HT-29 (cell line): ENCODE results near the gene PHLDB2. TPM values are rescaled to one million over a fixed set of nuclear protein-coding genes. Genes with fewer than 3 reads are reported as not detected.
A peak's percentile ranks its signal among the peaks of the same experiment; 100 is the strongest.

Source experiments
- DNase-seq: peaks from one replicate; pipeline ENCODE4 v3.0.0-alpha.2; 2015; ENCODE audit warnings: low spot score
- total RNA-seq: library from RNA; depleted of rRNA; stranded (reverse); fragments of >200 nt; shearing (Covaris generic); gene quantifications from 2 replicates; pipeline ENCODE4 v1.2.3, GENCODE V29; 2014

Gene PHLDB2
- total RNA-seq, 1 experiment from 2014 or later: not detected

DNA sequence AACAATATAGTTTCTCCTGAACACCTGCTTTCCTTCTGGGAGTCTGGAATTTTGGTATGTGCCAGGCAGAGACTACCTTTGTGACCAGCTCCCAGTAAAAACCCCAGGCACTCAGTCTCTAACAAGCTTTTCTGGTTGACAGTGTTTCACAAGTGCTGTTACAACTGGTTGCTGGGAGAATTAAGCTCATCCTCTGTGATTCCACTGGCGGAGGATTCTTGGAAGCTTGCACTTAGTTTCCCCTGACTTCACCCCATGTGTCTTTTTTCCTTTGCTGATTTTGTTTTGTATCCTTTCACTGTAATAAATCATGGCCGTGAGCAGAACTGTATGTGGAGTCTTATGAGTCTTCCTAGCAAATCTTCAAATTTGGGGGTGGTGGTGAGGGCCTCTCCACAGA, 134.0 kb downstream of the PHLDB2 start:
- no peak for DNase-seq

- peak; percentile 36 for DNase-seq
Measured at GRCh38 chr3:111998636-111999483, 139.8 kb downstream of the PHLDB2 start, which contains the start of gene TAGLN3. Gene TAGLN3, plus strand, starts transcription at chr3:111998922. Its CDS starts 501 bp downstream, at chr3:111999423.

DNA sequence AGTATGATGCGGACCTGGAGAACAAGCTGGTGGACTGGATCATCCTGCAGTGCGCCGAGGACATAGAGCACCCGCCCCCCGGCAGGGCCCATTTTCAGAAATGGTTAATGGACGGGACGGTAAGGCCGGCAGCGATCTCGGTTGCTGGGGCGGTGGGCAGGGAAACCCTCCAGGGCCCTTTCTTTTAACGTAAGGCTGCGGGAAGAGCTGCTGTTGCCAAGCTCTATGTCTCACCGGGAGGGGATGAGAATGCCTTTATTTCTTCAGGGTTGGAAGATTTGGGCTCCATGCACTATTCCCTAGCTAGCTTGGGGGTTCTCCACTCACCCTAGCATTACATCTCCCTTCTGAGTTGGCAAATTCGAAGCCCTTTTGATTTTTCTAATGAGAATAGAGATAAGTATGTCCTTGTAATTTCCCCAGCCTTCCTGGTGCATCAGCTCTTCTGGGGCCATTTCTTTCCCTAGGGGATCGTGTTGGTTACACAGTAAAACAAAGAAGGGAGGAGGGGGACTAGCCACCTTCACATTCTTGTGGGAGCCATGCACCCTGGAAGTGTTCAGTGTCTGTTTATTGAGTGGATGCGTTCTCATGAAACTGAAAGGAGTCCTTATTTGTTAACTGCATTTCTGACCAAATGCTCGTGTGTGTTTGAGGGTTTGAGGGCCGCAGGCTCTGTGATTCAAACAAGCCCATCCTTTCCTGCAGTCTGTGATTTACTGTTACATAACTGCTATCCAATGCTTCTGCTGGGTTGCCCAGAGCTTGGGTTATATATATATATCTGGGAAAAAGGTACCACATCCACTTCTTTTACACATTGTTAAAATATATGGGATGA, 140.6 kb downstream of the PHLDB2 start:
- DNase-seq: no peak

DNA sequence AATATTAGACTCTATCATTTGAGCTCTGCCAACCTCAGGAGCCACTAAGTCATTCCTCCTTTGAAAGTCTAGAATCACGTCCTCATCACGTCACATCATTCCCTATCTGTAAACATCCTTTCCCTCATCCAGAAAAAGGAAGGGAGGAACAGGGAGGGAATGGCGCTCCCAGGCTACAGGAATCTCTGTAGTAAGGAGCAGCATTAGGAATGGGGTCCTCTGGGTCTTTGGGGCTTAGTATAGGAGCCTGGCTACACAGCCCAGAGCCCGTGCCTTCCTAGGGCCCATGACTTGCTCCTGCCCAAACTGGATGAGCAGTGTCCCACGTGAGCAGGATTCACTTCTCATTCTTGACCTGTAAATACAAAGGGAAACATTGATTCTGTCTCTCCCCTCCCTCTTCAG, 141.3 kb downstream of the PHLDB2 start:
- no peak for DNase-seq

GRCh38 chr3:112000966-112001365, 141.9 kb downstream of the PHLDB2 start:
- DNase-seq: no peak

DNA sequence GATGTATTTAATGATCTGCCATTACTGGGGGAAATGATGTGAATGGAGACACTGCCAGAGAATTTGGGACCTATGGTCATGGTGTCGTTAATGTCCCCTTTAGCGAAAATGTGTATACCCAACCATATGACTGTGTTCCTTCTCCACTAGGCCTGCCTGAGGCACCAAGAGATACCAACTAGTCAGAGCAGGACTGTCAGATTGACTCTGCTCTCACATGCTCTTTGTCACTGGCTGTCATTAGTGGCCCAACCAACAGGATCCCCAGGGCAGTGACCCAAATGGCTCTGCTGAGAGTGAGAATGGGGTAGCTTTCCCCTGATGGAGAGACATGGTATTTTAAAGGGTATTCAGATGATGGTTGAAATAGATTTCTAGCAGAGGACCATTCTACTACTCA, 142.5 kb downstream of the PHLDB2 start:
- DNase-seq: no peak

DNA sequence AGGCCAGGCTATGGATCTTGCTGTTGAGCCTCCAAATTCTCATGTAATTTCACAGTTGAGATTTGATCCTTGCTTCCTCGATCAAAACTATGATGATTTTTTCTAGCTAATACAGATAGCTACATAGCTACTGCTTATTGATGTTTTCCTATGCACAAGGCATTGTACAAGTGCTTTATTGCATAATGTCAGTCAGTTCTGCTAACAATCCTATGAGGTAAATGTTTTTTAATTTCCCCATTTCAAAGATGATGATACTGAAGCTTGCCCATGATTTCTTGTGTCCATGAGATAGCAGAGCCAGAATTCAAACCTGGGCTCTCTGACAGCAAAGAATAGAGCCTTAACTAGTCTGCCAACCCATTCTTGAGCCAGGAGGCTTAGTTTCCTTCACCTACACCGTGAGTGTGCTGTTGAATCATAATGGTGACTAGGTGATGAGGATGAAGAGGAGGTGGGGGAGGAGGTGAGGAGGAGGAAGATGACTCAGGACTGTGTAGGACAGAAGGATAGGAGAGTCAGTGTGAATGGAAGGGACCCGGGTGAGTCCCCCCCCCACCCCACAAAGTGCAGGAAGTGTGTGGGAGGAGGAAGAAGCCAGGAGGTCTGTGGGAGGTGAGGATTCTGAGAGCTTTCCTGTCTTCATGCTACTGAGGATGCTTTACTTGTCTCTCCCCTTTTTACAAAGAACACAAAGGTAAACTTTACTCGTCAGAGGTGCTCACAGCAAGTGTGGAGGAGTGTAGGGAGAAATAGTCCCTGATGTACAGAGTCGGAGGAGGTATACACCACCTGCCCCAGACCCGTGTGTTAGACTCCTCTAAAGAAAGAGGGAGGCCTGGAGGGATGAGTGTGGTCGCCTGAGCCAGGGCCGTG, 143.3 kb downstream of the PHLDB2 start:
- no peak for DNase-seq

GRCh38 chr3:112003321-112004080, 144.4 kb downstream of the PHLDB2 start:
- DNase-seq: no peak

DNA sequence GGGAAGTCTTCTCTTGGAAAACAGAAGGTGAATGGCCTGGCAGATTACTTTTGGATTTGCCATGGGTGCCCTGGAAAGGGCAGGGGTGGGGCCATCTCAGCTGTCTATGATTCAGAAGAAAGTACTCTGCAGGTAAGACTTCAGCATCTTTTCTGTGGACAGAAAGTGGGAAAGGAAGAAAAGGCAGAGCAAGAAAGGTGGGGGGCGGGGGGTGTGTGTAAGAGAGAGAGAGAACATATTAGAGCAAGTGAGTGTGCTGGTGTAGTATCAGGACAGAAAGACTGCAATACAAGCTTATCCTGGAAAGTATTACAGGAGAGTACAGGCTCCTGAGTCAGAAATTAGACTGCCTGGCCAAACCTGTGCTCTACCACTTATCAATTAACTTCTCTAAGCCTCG, 145.1 kb downstream of the PHLDB2 start:
- no peak for DNase-seq

- no peak for DNase-seq
Measured at GRCh38 chr3:112004669-112005068, 145.6 kb downstream of the PHLDB2 start.

DNA sequence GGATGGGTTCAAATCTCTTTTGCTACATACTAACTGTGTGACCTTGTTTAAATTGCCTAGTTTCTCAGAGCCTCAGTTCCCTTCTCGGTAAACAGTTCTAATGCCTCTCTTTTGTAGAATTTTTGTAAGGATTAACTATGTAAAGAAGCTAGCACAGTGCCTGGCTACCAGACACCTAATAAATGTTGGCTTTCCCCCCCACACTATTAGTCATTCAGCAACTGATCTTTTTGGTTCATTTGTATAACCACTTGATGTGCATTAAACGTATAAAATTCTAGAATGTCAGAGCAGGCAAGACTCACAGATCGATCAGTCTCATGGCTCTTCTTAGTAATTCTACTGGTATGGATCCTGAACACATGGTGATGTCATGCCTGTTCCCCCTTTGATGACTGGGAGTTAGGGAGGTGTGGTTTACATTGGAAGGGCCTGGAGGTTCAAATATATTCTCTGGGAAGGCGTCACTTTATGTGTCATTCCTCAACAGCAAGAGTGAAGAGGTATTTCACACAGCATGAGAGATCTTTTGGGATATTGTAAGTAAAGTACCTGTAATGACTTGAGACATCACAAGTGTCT, 146.1 kb downstream of the PHLDB2 start:
- DNase-seq: no peak

DNA sequence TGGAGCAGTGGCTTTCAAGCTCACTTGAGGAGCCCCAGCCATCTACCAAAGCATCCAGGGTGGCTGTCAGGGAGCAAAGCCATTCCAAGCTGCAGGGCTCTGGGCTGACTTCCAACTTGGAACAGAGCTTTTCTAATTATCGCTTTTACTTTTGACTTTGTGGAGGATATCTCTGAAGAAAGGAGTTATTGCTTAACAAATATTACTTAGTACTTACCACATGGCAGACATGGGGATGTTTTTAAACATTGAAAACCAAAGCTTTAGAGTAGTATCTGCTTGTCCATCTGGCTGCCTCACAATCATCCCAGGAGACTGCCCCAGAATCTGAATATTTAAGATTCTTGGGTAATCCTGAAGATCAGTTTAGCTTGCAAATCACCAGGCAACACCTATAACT, 148.6 kb downstream of the PHLDB2 start:
- no peak for DNase-seq

GRCh38 chr3:112009670-112010069, 150.6 kb downstream of the PHLDB2 start:
- DNase-seq: no peak

DNA sequence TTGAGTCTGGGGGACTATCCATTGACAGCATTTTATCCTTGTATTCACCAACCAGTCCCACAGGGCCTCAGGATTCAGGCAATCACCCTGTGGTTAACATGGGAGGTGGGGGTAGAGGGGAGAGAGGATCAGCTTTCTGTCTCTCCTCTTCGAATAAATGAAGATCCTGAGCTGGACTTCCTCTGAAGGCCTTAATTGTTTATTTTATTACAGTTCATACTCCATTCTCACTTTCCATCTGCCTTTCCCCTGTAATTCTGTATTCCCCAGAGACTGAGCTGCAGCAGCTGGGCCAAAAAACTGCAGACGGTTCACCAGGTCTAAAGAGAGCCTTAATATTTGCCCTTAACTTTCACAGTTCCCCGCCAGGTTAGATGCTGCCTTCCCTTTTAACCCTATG, 151.6 kb downstream of the PHLDB2 start:
- no peak for DNase-seq

GRCh38 chr3:112011376-112011940, 152.4 kb downstream of the PHLDB2 start:
- DNase-seq: no peak

DNA sequence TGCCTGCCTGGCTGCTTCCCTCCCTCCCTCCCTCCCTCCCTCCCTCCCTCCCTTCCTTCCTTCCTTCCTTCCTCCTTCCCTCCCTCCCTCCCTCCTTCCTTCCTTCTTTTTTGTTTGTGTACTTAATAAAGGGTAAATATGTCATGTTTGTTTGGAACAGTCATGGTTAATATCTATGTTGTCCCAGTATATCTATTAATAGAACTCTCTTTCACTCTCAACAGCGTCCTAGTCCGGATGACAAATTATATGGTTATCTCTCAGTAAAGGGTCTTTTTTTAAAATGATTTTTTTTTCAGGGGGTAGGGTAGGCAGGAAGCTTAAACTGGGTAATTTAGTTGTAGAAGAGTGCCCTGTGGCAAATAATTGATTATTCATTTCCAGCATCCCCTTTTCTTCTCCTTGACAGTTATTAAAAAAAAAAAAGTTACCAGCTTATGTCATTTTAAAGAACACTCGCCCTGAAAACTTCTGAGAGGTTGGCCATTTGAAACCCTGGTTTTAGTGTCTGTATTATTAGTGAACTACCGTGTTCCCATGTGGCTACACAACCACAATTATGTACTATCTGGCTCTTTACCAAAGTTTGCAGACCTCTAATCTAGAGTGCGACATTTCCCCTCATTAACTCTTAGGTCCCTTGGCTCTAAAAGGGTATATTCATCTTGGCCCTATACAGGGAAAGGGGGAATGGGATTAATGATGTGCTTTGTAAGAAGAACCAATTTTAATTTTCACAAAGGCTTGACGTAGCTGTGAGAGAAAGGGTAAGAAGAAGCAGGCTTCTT, 153.3 kb downstream of the PHLDB2 start:
- no peak for DNase-seq

GRCh38 chr3:112013058-112013783, 154.2 kb downstream of the PHLDB2 start:
- peak; percentile 88 for DNase-seq

GRCh38 chr3:112013784-112014143, 154.7 kb downstream of the PHLDB2 start:
- DNase-seq: no peak

- DNase-seq: no peak
Measured at GRCh38 chr3:112017091-112017490, 158.0 kb downstream of the PHLDB2 start.
